Common myeloid progenitor, CD34-positive (primary cell): ENCODE data around the gene DNAJC4.
A peak's percentile ranks its signal among the peaks of the same experiment; 100 is the strongest.

Experiments used
- CTCF ChIA-PET: fragments of 350-600 bp; sonication (Branson Sonifier 250); formaldehyde crosslinking; loops from one replicate; lab custom pipeline; 2021; ENCODE audit warnings: antibody characterized with exemption; lab: Charles Lee
- POLR2A ChIA-PET: fragments of 350-600 bp; sonication (Branson Sonifier 250); formaldehyde crosslinking; loops from one replicate; lab custom pipeline; 2021; ENCODE audit warnings: antibody characterized with exemption; lab: Charles Lee
- DNase-seq, 3 donors: peaks; one replicate each; pipeline versions ENCODE4 v3.0.0 to v3.0.0-alpha.2; 2013
- H3K27ac ChIP-seq, 2 experiments: 1 replicate in 1 of 2; 2 replicates in 1 of 2; pipeline ENCODE4 v1.7.0; 2013; ENCODE audit warnings: inconsistent platforms in 2 of 2, low read length in 2 of 2, mild to moderate bottlenecking in 2 of 2, low read depth in 1 of 2, moderate library complexity in 1 of 2; ENCODE audit not compliant: severe bottlenecking in 2 of 2, insufficient read depth in 1 of 2, poor library complexity in 1 of 2
- H3K27me3 ChIP-seq, 5 experiments: replicated peaks in 2 of 5; 1 replicate in 3 of 5; 2 replicates in 2 of 5; pipeline versions ENCODE4 v1.6.1 to v1.7.0; 2013; ENCODE audit warnings: low read length in 4 of 5, mild to moderate bottlenecking in 2 of 5, moderate library complexity in 2 of 5, inconsistent platforms in 1 of 5; ENCODE audit not compliant: insufficient read depth in 5 of 5, control insufficient read depth in 4 of 5
- H3K36me3 ChIP-seq, 4 experiments: 1 replicate in 2 of 4; 2 replicates in 2 of 4; pipeline versions ENCODE4 v1.6.1 to v1.7.0; 2013; ENCODE audit warnings: low read length in 3 of 4, control low read depth in 1 of 4, mild to moderate bottlenecking in 1 of 4; ENCODE audit not compliant: control insufficient read depth in 4 of 4, insufficient read depth in 4 of 4
- H3K4me1 ChIP-seq, 4 experiments: 1 replicate in 3 of 4; 2 replicates in 1 of 4; pipeline versions ENCODE4 v1.6.1 to v1.7.1; 2013; ENCODE audit warnings: low read length in 3 of 4, mild to moderate bottlenecking in 3 of 4, control low read depth in 1 of 4, inconsistent platforms in 1 of 4, moderate library complexity in 1 of 4; ENCODE audit not compliant: control insufficient read depth in 4 of 4, insufficient read depth in 4 of 4; ENCODE audit errors: control extremely low read depth in 1 of 4
- H3K4me3 ChIP-seq, 7 experiments: 1 replicate in 4 of 7; 2 replicates in 3 of 7; pipeline versions ENCODE4 v1.5.1 to v1.7.0; 2013; ENCODE audit warnings: mild to moderate bottlenecking in 7 of 7, low read length in 6 of 7, moderate library complexity in 6 of 7, inconsistent platforms in 2 of 7, low read depth in 2 of 7, control low read depth in 1 of 7; ENCODE audit not compliant: insufficient read depth in 4 of 7, control insufficient read depth in 1 of 7; ENCODE audit errors: extremely low read depth in 1 of 7
- H3K9me3 ChIP-seq, 5 experiments: 1 replicate in 4 of 5; 2 replicates in 1 of 5; pipeline versions ENCODE4 v1.6.1 to v1.7.1; 2013; ENCODE audit warnings: low read length in 4 of 5, mild to moderate bottlenecking in 2 of 5, inconsistent platforms in 1 of 5, low read depth in 1 of 5, moderate library complexity in 1 of 5; ENCODE audit not compliant: control insufficient read depth in 4 of 5, insufficient read depth in 2 of 5; ENCODE audit errors: control extremely low read depth in 1 of 5
- WGBS: methylation state at CpG from one replicate; pipeline ENCODE4 v1.1.5; 2013; ENCODE audit not compliant: insufficient coverage; 5-methylcytosine and 5-hydroxymethylcytosine counted together

Gene DNAJC4

GRCh38 chr11:64276653-64277431 lies 46.5 kb downstream of the DNAJC4 start:
- no peaks in the 10 kb centered on the region for H3K27me3 ChIP-seq

GRCh38 chr11:64278576-64279190 lies 48.3 kb downstream of the DNAJC4 start:
- POLR2A ChIA-PET = no interaction called here

More at GRCh38 chr11:64276653-64277431, 46.5 kb downstream of the DNAJC4 start:
- Histone ChIP-seq H3K4me3 (no peak overlapping the region), H3K4me1 (peaks cover 0 to 9% (median 5%) of the 10 kb centered on the region in 4 experiments), H3K9me3 (no peaks in the 10 kb centered on the region), H3K27ac (no peak overlapping the region), H3K36me3 (peaks cover 4 to 33% (median 24%) of the 10 kb centered on the region in 4 experiments)
- POLR2A ChIA-PET = no interaction called here
- CTCF ChIA-PET = interaction anchor here (0.6 to 4.8 kb wide), 7 partner anchors 9 to 48 kb away, joined by 3 to 19 read pairs (median 3); partner anchors contain the start of genes CATSPERZ and GPR137
- WGBS = 99% methylated on average over 14 of the region's 17 CpGs
- DNase-seq = no peak

GRCh38 chr11:64281957-64282770 lies 51.8 kb downstream of the DNAJC4 start:
- POLR2A ChIA-PET = interaction anchor here (0.7 kb wide), 1 partner anchor 45 kb away, joined by 6 read pairs; no protein-coding TSS in a partner anchor
- DNase-seq = no peak
- H3K4me1 ChIP-seq = peaks cover 0 to 21% (median 20%) of the 10 kb centered on the region in 4 experiments
- no peak overlapping the region for H3K27ac ChIP-seq
- H3K4me3 ChIP-seq = no peak overlapping the region
- H3K9me3 ChIP-seq = no peaks in the 10 kb centered on the region
- WGBS = 98% methylated on average over 15 of the region's 22 CpGs
- H3K36me3 ChIP-seq = peaks cover 4 to 26% (median 12%) of the 10 kb centered on the region in 4 experiments
- CTCF ChIA-PET = interaction anchor here (0.6 to 6.4 kb wide), 5 partner anchors 11 to 122 kb away, joined by 3 to 42 read pairs (median 3); partner anchors contain the start of gene CATSPERZ
- no peaks in the 10 kb centered on the region for H3K27me3 ChIP-seq

More at GRCh38 chr11:64278576-64279190, 48.3 kb downstream of the DNAJC4 start:
- Histone ChIP-seq H3K27me3 (no peaks in the 10 kb centered on the region), H3K4me3 (no peak overlapping the region), H3K4me1 (peaks cover 0 to 5% (median under 1%) of the 10 kb centered on the region in 4 experiments), H3K27ac (no peak overlapping the region), H3K9me3 (no peaks in the 10 kb centered on the region), H3K36me3 (peaks cover 6 to 33% (median 24%) of the 10 kb centered on the region in 4 experiments)
- CTCF ChIA-PET = interaction anchor here (0.7 to 4.8 kb wide), 4 partner anchors 11 to 54 kb away, joined by 3 to 19 read pairs (median 4); partner anchors contain the start of gene CATSPERZ
- DNase-seq = no peak
- 93% methylated on average over 8 of the region's 8 CpGs for WGBS

- Histone ChIP-seq H3K36me3 (peaks cover 4 to 21% (median 9%) of the 10 kb centered on the region in 4 experiments), H3K4me1 (peaks cover 0 to 21% (median 20%) of the 10 kb centered on the region in 4 experiments), H3K27me3 (no peaks in the 10 kb centered on the region), H3K27ac (peak overlapping the region; percentile 28 to 99), H3K9me3 (no peaks in the 10 kb centered on the region), H3K4me3 (no peak overlapping the region)
- ChIA-PET CTCF (interaction anchor here (0.6 to 6.4 kb wide), 8 partner anchors 9 to 123 kb away, joined by 3 to 42 read pairs (median 6); partner anchors contain the start of genes CATSPERZ, FERMT3 and PLCB3), POLR2A (interaction anchor here (2.9 kb wide), 1 partner anchor 13 kb away, joined by 30 read pairs; no protein-coding TSS in a partner anchor)
- DNase-seq = no peak
- WGBS = 100% methylated on average over 3 of the region's 3 CpGs
These were observed 52.7 kb downstream of the DNAJC4 start for GRCh38 chr11:64283092-64283491.
